HG03280 (cell line): Measurements from ENCODE around the gene ATMIN.

Experiments
- ATAC-seq: cut with Tn5 transposase; IDR thresholded peaks from one replicate; pipeline ENCODE4 v1.9.1; 2021; ENCODE audit warnings: mild to moderate bottlenecking, moderate library complexity; ENCODE audit not compliant: unreplicated experiment

ATMIN gene

DNA sequence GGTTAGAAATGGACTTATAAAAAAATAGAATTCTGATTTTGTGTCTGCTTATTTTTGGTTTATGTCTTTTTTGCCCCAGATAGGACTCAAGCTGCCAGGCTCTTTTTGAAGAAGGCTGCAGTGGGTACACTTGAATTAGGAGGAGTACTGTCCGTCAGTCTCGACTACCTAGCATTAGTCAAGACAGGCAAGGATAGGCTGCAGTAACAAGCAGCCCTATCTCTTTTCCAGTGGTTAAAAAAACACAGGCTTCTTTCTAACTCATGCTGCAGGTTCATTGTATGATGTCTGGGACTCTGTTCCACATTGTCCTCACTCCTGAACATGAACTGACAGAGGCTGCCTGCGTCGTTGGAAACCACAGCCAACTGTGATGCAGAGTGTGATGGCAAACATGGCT, 33.4 kb downstream of the ATMIN start:
- ATAC-seq, result no peak

DNA sequence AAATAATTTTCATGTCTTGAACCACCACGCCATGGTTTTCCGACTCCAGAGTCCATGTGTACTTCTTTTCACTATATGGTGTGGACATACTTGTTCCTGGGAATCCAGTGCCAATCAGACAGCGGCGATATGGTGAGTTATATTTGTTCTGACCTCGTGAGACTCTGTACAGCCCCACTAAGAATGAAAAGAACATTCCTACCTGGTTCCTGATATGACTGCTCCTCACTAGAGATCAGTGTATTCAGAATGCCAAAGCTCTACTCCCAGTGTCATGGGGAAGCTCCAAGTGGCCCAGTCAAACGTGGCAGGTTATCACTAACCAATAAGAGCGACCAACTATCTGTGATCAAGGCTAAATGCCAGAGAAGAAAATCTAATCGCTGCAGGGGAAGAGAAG, 35.3 kb downstream of the ATMIN start:
- no peak for ATAC-seq

GRCh38 chr16:81071805-81072204, 36.2 kb downstream of the ATMIN start:
- ATAC-seq, result no peak

- no peak for ATAC-seq
These were observed 38.1 kb downstream of the ATMIN start for GRCh38 chr16:81073560-81074330.

DNA sequence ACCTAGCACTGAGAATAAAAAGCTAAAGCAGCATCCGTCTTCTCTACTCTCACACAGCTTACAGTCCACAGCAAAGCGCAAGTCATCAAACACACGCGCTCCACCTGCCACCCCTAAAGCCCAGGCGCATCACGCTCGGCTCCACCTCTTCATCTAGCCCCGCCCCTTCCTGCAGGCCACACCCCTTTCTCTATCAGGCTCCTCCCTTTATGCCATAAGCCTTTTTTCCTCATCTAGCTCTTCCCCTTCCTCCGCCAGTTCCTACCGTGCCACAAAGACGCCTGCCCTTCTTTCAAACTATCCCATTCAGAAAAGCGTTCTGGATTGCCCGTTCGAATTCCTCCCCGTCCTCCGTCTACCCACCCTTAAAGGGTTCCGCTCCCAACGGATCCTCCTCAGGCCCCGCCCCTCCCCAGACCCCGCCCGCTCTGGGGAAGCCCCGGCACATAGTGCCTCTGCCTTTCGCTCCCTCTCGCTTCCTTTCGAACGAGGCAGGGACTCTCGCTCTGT, 41.0 kb downstream of the ATMIN start:
- ATAC-seq, result peak; percentile 77

GRCh38 chr16:81077076-81077940, 41.7 kb downstream of the ATMIN start, which contains the start of gene C16orf46:
Gene C16orf46, minus strand, starts transcription at chr16:81077238. Its CDS starts 13,283 bp downstream, at chr16:81063955.
- peak; percentile 95 for ATAC-seq

DNA sequence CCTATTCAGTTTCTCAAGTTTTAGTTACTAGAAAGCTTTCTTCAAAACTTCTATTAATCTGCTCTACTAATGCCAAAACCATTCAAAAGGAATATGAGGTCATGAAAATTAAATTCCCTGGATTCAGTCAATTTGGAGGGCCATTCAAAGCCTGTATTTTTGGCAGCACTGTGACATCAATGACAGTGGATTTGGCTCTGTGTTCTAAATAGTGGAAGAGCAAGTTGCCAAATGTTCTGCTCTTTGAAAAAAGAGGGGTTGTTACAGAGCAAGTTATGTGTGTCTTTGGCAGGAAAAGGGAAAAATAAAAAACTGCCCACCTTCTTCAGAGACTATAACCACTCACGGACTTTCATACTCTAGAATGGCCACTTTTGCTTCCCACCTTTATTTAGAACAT, 44.6 kb downstream of the ATMIN start:
- no peak for ATAC-seq

DNA sequence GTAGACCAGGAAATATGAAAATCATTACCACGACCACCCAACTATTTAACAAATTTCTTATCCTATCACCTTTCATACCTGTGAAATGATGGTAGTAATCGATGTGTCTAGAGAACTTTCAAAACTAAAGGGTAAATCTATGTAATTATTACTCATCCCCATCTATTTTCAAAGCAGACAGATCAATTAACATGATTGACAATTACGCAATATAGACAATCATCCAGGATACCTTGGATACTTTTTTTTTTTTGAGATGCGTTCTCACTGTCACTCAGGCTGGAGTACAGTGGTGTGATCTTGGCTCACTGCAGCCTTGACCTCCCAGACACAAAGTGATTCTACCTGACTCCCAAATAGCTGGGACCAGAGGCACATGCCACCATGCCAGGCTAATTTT, 45.4 kb downstream of the ATMIN start:
- ATAC-seq, result no peak

- ATAC-seq, result no peak
These were observed 53.2 kb downstream of the ATMIN start for GRCh38 chr16:81088836-81089235.

DNA sequence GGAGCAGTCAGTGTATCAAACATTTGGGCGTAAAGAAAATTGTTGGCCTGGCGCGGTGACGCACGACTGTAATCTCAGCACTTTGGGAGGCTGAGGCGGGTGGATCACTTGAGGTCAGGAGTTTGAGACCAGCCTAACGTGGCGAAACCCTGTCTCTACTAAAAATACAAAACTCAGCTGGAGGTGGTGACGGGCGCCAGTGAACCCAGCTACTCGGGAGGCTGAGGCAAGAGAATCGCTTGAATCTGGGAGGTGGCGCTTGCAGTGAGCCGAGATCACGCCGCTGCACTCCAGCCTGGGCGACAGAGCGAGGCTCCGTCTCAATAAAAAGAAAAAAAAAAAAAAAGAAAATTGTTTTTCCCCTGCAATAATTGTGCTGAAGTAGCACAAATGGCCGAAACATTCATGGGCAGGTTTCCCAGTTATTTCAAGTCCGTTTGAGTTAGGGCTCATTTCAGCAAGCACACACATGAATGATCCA, 59.2 kb downstream of the ATMIN start:
- ATAC-seq, result no peak

DNA sequence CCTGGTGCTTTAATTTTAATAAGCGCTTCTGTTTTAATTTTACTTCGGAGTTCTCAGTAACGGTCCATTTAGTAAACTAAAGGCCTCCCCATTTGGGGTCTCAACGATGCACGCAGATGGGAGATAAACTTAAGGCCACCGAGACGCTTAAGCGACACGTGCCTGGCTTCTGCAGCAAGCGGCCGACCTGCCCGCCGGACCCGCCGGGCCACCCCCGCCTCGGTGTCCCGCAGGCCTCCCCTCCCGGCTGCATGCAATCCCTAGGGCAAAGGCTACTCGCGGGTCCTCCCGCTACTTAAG, 60.0 kb downstream of the ATMIN start:
- ATAC-seq, result peak; percentile 5

GRCh38 chr16:81095953-81096714, 60.5 kb downstream of the ATMIN start, which contains the start of gene GCSH:
Gene GCSH, minus strand, starts transcription at chr16:81096395. Its CDS starts 117 bp downstream, at chr16:81096278.
- ATAC-seq, result peak; percentile 97

DNA sequence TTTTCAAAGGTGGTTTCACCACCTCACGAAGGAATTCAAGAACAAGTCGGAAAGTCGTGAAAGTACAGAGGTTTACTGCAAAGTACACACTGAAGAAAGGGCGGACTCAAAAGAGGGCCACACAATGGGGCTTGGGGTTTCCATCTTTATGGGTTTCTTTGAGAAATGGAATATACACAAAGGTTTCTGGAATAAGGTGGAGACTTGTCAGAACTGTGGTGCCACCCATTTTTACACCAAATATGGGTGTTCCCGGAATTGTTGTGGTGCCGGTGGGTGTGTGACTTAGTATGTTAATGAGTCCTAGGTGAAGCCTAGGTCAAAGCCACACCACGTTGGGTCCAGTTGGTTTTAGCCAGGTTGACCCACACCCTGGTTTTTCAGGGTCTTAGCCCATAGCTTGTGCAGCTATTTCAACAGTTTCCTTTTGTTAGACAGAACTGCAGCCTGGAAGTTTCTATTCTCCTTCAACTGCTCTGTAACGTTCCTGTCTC, 61.1 kb downstream of the ATMIN start:
- ATAC-seq, result no peak
